HEK293T (cell line): ENCODE data around the gene PSMD3.

Source experiments
- BHLHE40 ChIP-seq: fragments of 450-650 bp; IDR thresholded peaks from 2 replicates; pipeline ENCODE4 v1.6.1; 2016; ENCODE audit warnings: mild to moderate bottlenecking, moderate library complexity, borderline replicate concordance
- ELF4 ChIP-seq: fragments of 450-650 bp; IDR thresholded peaks from 2 replicates; pipeline ENCODE4 v1.6.1; 2017; ENCODE audit warnings: antibody characterized with exemption
- FOXK2 ChIP-seq: fragments of 450-650 bp; IDR thresholded peaks from 2 replicates; pipeline ENCODE4 v1.6.1; 2016; ENCODE audit warnings: mild to moderate bottlenecking
- LEF1 ChIP-seq: fragments of 450-650 bp; IDR thresholded peaks from 2 replicates; pipeline ENCODE4 v1.6.1; 2017; ENCODE audit warnings: mild to moderate bottlenecking, borderline replicate concordance

- TF ChIP-seq ELF4: no peak
- no peak for TF ChIP-seq BHLHE40
- no peak for TF ChIP-seq FOXK2
- TF ChIP-seq LEF1: no peak
Measured at GRCh38 chr17:39951924-39952679, 28.5 kb upstream of the PSMD3 start.
